ENCODE data around the gene MCC.
"Not testable (repeated sequence)": the region's sequence is repeated elsewhere in the genome, so short reads cannot be mapped to it uniquely, and the experiment has no call there.

Gene MCC

GRCh38 chr5:113092683-113093082 lies 395.6 kb downstream of the MCC start:
- DNase-seq = no peak

GRCh38 chr5:113091622-113092021 lies 396.6 kb downstream of the MCC start:
- DNase-seq = no peak

GRCh38 chr5:113090336-113091106 lies 397.7 kb downstream of the MCC start:
- DNase-seq = no peak

GRCh38 chr5:113089653-113090335 lies 398.5 kb downstream of the MCC start:
- no peak for DNase-seq

GRCh38 chr5:113087976-113088514 lies 400.2 kb downstream of the MCC start:
- DNase-seq = no peak

- no peak for DNase-seq
Measured at GRCh38 chr5:113085880-113086409, 402.3 kb downstream of the MCC start.

- no peak for DNase-seq
Measured at GRCh38 chr5:113085084-113085414, 403.2 kb downstream of the MCC start.

GRCh38 chr5:113084402-113085083 lies 403.7 kb downstream of the MCC start:
- no peak for DNase-seq

- no peak for DNase-seq
Measured at GRCh38 chr5:113083481-113083880, 404.8 kb downstream of the MCC start.

GRCh38 chr5:113082547-113082905 lies 405.7 kb downstream of the MCC start:
- no peak for DNase-seq

- DNase-seq = no peak
Measured at GRCh38 chr5:113081881-113082546, 406.2 kb downstream of the MCC start.

- DNase-seq = no peak
Measured at GRCh38 chr5:113081091-113081839, 407.0 kb downstream of the MCC start.

GRCh38 chr5:113076649-113077048 lies 411.6 kb downstream of the MCC start:
- DNase-seq = not testable (repeated sequence)

- DNase-seq = no peak
Measured at GRCh38 chr5:113075019-113075418, 413.2 kb downstream of the MCC start.

- not testable (repeated sequence) for DNase-seq
Measured at GRCh38 chr5:113073629-113074034, 414.6 kb downstream of the MCC start.

GRCh38 chr5:113071401-113071800 lies 416.9 kb downstream of the MCC start:
- DNase-seq = no peak

GRCh38 chr5:113070901-113071300 lies 417.4 kb downstream of the MCC start:
- DNase-seq = no peak

GRCh38 chr5:113068559-113068958 lies 419.7 kb downstream of the MCC start:
- DNase-seq = no peak

- no peak for DNase-seq
Measured at GRCh38 chr5:113067635-113068344, 420.5 kb downstream of the MCC start.

GRCh38 chr5:113065626-113066025 lies 422.6 kb downstream of the MCC start:
- no peak for DNase-seq

- no peak for DNase-seq
Measured at GRCh38 chr5:113064806-113065205, 423.4 kb downstream of the MCC start.

GRCh38 chr5:113063927-113064326 lies 424.3 kb downstream of the MCC start:
- no peak for DNase-seq
